ENCODE results near the gene HEBP1.
"Not testable (repeated sequence)": the region's sequence is repeated elsewhere in the genome, so short reads cannot be mapped to it uniquely, and the experiment has no call there.

HEBP1 gene, protein sequence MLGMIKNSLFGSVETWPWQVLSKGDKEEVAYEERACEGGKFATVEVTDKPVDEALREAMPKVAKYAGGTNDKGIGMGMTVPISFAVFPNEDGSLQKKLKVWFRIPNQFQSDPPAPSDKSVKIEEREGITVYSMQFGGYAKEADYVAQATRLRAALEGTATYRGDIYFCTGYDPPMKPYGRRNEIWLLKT

GRCh38 chr12:12999959-13000615 is at the start of gene HEBP1:
Gene HEBP1 (minus strand): TSS chr12:13000265. CDS start chr12:13000114, 151 bp downstream.
- peak; percentile 89 for DNase-seq (ENCODE audit: low spot score)

GRCh38 chr12:13049816-13050215 is 49.8 kb upstream of the HEBP1 start:
- DNase-seq (ENCODE audit: low spot score): no peak

DNA sequence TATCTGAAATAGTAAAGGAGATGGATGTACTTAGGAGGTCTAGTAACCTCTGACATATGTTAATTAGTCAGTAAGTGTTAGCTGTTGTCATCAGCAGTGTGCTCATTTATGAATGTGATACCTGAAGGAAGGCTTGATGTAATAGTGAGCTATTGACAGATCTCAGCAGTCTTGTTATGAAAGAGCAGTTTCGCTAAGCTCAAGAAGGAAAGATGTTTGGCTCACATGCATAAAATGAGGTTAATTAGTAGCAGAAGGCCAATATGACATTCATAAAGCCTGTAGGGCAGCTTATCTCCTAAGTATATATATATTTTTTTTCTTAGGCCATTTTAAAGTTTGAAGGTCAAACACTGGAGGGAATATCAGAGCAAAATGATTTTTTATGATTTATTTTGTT is 46.9 kb upstream of the HEBP1 start:
- no peak for DNase-seq (ENCODE audit: low spot score)

DNA sequence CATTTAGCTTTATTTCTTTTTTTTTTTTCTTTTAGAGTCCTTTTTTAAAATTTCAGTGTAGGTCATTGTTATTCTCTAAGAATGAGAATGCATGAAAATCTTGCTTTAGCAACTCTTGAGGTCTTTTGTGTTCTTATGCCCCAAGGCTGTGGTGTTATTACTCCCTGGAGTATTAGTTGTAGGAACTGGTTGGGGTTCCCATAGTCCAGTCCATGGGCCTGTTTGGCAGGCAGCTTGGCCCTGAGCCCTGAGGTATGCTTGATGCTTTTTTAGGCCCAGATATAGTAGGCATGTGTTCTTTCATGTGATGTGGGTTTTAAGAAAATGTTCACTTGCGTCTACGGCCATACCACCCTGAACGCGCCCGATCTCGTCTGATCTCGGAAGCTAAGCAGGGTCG is 45.8 kb upstream of the HEBP1 start:
- DNase-seq (ENCODE audit: low spot score): no peak

DNA sequence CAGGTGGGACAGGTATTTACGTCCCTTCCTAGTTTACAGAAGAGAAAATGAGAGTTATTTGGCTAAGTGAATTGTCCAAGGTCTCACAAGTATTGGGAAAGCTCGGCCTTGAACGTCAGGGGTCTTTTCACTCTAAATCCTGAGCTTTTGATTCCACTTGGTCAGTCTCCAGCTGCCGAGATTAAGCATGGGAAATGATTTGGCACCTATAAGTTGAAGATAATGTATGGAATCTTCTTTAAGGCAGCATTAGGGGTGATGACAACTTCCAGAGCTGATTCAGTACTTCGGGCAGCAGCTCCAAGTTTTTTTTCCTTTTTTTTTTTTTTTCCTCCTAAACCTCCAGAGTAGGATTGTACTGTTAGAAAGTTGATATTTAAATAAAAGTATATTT is 44.8 kb upstream of the HEBP1 start:
- DNase-seq (ENCODE audit: low spot score): peak; percentile 22

GRCh38 chr12:13044002-13044905 is 44.2 kb upstream of the HEBP1 start, which contains the start of gene FAM234B:
Gene FAM234B (plus strand): TSS chr12:13044381. CDS start chr12:13044404, 23 bp downstream.
- DNase-seq (ENCODE audit: low spot score): peak; percentile 81

- no peak for DNase-seq (ENCODE audit: low spot score)
Observed at GRCh38 chr12:13042666-13043230, 42.7 kb upstream of the HEBP1 start.

DNA sequence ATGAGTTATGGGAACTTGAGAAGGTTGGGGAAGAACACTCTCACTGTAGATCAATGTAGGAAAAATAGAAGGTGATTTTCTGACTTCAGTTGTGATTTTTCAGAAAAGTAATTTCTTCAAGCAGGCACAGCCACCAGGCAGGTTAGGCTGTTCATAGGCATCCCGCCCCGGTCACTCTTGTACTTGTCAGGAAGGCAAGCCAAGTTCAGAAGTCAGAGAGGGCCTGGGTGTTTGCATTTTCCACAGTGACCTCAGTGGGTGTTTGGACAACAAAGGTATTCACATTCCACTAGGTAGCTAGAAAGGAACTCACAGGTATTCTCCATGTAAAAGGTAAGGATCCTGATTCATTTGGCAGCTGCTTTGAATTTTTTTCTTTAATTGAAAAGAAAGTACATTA is 41.2 kb upstream of the HEBP1 start:
- DNase-seq (ENCODE audit: low spot score): no peak

DNA sequence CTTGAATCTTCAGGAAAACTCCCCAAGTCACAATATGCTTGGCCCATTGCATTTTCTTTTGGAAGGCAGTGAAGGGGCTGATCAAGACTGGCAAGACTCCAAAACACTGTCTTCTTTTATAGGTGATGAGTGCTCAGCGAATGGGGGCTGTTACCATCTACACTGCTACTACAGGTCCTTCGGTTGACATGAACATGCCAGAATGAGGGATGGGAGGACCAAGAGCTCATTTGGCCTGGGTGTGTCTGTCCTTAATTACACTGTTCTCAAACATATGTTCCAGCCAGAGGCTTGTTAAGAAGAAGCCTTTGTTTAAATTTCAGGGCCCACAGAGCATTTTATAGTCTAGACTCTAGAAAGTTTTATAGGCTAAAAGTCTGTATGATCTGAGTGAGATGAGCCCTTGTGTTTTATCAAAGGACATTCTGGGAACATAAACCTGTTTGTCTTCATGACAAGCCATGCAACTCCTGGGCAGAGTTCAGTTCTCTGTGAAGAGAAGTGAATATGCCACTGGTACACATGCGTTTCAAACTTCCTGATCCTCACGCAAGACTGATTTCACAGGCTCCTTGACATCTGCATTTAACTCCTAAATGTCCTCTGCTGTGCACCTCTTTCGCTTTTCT is 39.4 kb upstream of the HEBP1 start:
- no peak for DNase-seq (ENCODE audit: low spot score)

GRCh38 chr12:13038491-13039161 is 38.6 kb upstream of the HEBP1 start:
- no peak for DNase-seq (ENCODE audit: low spot score)

DNA sequence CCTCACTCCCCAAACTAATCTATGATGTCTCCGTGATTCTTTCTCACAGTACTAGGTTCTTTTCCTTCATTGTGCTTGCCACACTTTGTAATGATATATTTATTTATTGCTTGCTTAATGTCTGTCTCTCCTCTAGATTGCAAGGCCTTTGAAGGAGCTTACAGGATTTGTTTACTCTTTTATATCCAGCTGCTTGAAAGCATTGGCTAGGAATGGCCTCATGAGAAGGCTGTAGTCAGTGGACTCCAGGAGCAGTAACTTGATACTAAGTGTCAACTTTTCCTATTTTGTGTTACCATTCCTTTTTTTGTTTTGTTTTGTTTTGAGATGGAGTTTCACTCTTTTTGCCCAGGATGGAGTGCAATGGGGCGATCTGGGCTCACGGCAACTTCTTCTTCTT is 36.8 kb upstream of the HEBP1 start:
- no peak for DNase-seq (ENCODE audit: low spot score)

DNA sequence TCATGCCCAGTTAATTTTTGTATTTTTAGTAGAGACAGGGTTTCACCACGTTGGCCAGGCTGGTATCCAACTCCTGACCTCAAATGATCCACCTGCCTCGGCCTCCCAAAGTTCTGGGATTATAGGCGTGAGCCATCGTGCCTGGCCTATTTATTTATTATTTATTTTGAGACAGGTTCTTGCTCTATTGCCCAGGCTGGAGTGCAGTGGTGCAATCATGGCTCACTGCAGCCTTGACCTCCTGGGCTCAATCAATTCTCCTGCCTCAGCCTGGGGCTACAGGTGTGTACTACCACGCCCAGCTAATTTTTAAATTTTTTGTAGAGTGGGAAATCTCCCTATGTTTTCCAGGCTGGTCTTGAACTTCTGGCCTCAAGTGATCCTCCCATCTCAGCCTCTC is 35.3 kb upstream of the HEBP1 start:
- DNase-seq (ENCODE audit: low spot score): not testable (repeated sequence)

DNA sequence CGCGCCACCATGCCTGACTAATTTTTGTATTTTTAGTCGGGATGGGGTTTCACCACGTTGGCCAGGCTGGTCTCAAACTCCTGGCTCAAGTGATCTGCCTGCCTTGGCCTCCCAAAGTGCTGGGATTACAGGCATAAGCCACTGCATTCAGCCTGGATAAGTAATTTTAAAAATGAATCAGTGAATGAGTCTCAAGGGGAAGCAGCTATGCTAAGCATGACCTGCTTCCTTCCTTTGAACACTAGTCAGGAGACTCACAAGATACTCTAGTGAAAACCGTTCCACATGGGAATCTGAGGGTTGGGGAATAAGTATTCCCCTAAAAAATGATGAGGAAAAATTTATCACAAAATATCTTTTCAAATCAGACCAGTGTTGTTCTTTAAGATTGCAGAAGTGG is 33.4 kb upstream of the HEBP1 start:
- no peak for DNase-seq (ENCODE audit: low spot score)

GRCh38 chr12:13032164-13032563 is 32.1 kb upstream of the HEBP1 start:
- DNase-seq (ENCODE audit: low spot score): no peak

- DNase-seq (ENCODE audit: low spot score): no peak
Observed at GRCh38 chr12:13030541-13031291, 30.7 kb upstream of the HEBP1 start.

DNA sequence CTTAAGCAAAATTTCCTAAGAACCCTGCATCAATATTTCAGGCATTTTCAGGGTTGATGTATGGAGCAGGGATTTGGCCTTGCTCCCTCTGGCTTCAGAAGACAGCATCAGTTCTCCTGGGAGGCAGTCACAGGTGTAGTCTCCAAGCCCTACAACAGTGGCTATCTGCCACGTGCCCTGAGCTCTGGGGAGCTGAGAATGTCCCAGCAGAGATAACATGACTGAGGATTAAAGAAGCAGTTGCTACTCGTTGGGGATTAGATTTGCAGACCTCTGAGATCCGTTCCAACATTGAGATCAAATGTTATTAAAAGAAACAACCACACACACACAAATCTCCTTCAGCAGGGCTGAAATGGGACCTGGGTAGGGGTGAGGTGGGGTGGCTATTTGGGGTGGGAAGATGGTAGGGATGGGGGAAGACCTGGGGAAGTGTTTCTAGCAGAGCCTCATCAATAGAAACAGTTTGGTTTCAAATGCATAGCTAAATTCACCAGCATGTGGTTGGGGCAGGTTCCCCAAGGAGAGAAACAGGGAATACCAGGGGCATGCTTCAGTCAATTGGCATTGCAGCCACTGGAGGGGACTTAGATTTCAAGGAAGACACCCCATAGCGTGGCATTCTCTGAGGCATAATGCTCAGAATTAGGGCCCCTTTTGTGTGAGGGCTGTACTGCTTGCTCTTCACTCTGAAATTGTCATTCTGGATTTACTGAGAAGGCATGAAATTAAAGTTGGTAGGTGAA is 28.9 kb upstream of the HEBP1 start:
- DNase-seq (ENCODE audit: low spot score): no peak

GRCh38 chr12:13027508-13027907 is 27.4 kb upstream of the HEBP1 start:
- no peak for DNase-seq (ENCODE audit: low spot score)

GRCh38 chr12:13027032-13027431 is 27.0 kb upstream of the HEBP1 start:
- no peak for DNase-seq (ENCODE audit: low spot score)

- DNase-seq (ENCODE audit: low spot score): no peak
Observed at GRCh38 chr12:13026286-13026685, 26.2 kb upstream of the HEBP1 start.

GRCh38 chr12:13024531-13024916 is 24.5 kb upstream of the HEBP1 start:
- DNase-seq (ENCODE audit: low spot score): no peak
